ENCODE data around the gene TPRG1L.
"Not testable (repeated sequence)": the region's sequence is repeated elsewhere in the genome, so short reads cannot be mapped to it uniquely, and the experiment has no call there.

TPRG1L gene

DNA sequence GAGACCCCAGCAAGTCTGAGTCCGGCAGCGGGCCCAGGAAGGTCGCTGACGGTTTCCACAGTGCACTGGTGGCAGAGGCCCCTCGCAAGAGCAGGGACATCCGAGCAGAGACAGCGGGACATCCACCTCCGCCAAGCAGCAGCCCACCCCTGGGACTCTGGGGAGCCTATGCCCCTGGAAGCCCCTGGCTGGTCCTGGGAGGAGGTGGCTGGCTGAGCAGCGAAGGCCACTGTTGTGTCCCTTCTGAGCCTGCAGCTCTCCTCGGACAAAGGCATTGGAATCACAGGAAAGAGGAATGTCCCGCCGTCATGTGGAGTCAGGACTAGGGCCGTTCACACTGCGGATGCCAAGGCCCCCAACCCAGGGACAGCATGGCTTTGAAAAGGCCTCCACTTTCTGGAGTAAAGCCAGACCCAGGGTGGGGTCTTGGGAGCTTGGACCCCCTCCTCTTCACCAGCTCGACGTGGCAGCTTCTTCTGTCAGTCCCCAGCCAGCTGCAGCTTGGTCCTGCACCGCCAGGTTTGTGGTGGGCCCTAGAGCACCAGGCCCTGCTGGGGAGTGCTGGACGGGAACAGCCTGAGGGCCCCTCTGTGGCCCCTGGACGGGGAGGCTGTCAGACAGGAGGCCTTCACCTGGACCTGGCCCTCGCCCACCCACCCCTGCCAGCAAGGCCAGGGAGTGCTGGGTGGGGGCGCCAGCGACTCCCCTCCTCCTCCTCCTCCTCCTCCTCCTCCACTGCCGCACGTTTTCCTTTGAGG lies 14.9 kb upstream of the TPRG1L start:
- no peak for DNase-seq

DNA sequence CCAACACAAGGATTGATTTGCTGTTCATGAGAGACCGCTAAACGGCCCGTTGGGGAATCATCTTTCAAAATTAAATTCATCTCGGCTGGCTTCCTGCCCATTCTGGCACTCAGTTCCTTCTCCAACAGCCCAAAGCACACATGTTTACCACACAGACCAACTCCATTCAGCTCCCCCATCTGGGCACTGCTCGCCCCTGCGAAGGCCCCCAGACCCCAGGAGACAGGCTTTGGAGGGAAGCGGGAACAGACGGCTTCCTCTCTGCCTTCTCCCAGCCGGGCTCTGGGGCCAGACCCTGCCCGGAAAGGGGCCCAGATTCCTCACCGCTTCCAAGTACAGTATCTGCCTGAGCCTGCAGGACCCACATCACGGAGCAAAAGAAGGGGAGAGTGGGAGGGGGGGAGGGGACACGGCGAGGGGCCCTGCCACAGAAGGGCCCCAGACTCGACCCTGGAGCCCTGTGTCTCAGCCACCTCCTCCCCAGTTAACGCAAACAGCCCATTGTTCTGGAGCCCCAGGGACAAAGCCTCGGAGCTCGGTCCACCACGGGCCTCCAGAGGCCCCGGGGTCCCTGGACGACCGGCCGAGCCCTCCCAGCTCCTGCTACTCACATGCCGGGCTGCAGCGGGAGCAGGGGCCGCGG lies 14.2 kb upstream of the TPRG1L start:
- DNase-seq, result no peak

DNA sequence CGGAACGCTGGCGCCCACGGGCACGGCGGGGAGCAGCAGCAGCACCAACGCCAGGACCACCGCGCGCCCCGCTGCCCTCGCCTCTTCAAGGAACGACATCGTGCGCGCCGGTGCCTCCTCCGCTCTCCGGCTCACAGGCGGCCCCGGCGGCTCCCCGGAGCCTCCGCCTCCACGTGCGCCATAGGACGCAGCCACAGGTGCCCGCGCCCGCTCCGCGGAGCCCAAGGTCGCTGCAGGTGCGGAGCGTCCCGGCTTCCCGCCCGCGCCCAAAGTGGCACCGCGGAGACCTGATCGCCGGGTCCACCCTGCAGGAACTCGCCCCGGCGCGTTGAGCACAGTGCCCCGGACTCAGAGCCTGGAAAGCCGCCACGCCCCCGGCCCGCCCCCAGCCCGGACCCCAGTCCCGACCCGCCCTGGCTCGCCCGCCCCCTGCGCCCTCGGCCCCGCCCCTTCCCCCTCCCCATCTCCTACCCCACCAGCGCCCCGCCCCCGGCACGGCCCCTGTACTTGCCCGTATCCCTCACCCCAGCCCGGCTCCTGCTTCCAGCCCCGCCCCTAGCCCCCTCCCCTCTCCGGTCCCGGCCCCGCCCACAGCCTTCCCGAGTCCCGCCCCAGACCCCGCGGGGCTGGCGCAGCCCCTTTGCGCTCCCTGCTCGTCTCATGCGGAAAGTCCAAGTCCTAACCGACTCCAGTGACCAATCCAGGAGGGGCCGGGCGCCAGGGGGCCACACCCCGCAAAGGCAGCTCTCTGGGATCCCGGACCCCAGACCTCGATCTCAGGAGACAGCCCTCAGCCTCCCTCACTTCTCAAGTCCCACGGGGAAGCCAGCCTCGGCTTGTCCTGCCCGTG lies 13.4 kb upstream of the TPRG1L start, which contains the start of gene MEGF6:
MEGF6 (minus strand) TSS at position 339 of the 850 bp plus-strand sequence; CDS start at position 99, 240 bp downstream.
- DNase-seq, result no peak

DNA sequence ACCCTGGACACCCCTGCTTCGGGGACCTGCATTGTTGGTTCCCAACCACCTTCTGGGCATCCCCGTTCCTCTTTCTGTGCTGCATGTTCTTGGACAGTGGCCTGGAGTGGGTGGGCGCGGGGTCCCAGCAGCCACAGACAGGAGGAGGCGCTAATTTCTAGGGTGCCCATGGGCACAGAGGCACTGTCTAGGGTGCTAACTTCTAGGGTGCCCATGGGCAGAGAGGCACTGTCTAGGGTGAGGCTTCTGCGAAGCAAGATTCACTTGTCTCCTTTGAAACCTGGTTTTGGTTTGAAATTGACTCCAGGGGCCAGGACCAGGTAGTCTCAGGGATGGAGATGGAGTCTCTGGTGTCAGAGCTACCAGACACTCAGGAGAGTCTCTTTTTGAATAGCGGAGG lies 12.7 kb upstream of the TPRG1L start:
- no peak for DNase-seq

DNA sequence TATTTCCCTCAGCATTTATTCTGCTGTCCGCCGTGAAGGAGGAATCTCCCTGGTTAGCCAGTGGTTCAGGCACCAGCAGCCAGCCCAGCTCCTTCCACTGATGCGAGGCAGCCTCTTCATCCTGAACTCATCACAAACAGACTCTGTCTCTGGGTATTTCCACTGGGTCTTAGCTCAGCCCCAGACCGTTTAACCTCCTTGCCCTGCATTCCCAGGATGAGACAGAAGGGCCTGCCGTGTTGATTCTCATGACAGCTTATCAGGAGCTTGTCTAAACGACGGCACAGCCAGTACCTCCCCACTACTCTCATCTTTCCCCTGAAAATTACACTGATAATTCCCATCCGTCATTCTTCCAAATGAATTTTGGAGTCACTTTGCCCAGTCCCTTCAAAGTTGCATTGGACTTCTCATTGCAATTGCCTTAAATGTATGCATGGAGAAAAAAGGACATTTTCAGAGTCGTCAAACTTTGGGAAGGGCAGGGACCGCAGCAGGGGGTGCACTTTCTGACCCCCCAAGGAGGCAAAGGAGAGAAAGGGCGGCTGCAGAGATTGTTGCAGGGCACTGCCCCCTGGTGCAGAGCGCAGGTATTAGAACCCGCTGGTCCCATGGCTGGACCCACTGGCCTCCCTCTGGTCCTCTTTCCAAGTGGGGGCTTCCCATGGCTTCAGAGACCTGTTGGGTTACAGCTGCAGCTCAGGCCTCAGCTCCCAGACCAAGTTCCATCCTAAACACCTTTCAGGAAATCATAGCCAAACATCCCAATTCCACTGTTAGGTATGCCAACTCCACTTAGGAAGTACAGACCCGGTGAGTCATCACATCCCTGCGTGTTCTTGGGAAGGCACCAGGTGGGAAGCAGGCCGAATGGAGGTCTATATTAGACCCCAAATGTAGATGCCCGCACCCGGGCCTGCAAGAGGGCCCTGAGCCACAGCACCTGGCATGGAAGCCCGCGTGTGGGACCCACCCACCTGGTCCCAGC lies 9.8 kb upstream of the TPRG1L start:
- DNase-seq, result no peak

DNA sequence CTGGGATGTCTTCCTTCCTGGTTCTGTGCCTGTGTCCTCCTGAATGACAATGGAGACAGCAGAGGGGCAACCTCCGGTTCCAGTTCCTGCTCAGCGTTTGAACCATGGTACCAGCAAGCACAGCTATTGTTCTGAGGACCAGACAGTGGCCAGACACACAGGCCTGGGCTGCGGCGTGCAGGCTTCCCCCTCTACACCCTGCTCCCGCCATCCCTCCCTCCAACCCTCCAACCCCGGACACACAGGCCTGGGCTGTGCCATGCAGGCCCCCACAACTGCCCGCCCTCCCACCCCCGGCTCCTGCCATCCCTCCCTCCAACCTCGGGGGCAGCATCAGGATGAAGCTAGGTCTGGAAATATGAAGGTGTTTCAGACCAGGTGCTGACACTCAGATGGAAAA lies 8.0 kb upstream of the TPRG1L start:
- no peak for DNase-seq

DNA sequence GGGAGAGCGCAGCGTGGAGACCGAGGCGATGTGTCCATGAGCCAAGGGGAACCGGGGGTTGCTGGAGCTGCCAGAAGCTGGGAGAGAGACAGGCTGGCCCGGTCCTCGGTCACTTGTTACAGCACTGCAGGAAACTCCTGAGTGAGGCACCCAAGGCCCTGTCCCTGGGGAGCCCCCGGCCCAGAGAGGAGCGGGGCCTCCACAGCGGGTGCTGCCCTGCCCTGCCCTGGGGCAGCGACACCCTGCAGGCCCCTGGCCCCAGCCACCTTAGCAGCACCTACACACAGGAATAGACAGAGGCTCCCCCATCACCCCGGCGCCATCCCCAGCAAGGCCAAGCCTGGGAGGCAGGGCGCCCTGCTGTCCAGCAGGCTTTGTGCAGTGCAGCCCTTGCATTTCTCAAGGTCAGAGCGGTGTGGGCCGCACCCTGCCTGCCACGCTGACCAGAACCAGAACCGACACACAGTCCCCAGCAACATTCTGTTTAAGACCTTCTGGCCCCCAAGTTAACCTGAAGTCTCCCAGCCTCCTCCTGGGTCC lies 6.9 kb upstream of the TPRG1L start:
- DNase-seq, result no peak

DNA sequence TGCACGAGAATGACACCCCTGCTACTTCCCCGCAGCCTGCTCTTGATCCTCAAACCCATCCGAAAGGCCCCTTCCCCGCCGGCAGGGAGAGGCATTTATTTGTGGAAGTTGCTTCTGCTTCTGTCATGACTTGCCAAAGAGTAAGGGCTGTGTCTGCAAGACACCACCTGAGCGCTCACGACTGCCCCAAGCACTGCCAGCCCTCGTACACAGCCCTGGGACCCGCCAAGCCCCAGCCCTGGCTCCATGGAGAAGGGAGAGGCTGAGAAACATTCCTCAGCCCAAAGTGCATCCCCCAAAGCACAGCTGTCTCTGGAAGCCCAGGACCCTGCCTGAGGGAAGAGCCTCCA lies 6.3 kb upstream of the TPRG1L start:
- no peak for DNase-seq

DNA sequence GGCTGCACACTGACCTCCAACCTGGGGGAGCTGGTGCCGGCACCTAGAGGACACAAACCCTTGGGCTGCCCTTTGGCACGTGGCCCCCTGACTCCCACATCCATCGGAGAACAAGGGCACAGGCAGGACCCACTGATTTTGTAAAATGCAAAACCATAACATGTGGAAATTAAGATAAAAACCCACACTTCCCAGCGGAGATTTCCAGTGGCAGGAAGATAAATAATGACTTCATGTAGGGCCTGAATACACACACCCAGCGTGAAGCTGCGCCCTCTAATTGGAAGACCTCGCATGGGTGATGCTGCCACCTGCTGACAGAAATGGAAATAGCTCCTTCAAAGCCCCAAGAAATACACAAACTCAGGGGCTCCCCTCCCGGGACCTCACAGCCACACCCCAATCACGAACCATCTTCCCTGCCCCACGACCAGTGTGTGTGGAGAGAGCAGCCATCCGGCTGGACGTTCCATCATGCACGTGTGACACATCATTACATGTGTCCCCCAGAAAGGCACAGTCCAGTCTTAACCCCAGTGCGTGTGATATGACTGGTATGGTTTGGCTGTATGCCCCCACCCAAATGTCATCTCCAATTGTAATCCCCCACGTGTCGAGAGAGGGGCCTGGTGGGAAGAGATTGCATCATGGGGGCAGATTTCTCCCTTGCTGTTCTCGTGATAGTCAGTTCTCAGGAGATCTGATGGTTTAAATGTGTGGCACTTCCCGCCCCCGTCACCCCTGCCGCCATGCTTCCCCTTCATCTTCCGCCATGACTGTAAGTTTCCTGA lies 5.7 kb upstream of the TPRG1L start:
- DNase-seq, result peak; percentile 19

DNA sequence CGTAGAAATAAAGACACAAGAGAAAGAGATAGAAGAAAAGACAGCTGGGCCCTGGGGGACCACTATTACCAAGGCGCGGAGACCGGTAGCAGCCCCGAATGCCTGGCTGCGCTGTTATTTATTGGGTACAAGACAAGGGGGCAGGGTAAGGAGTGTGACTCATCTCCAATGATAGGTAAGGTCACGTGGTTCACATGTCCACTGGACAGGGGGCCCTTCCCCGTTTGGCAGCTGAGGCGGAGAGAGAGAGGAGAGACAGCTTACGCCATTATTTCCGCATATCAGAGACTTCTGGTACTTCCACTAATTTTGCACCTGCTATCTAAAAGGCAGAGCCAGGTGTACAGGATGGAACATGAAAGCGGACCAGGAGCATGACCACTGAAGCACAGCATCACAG lies 4.1 kb upstream of the TPRG1L start:
- no peak for DNase-seq

DNA sequence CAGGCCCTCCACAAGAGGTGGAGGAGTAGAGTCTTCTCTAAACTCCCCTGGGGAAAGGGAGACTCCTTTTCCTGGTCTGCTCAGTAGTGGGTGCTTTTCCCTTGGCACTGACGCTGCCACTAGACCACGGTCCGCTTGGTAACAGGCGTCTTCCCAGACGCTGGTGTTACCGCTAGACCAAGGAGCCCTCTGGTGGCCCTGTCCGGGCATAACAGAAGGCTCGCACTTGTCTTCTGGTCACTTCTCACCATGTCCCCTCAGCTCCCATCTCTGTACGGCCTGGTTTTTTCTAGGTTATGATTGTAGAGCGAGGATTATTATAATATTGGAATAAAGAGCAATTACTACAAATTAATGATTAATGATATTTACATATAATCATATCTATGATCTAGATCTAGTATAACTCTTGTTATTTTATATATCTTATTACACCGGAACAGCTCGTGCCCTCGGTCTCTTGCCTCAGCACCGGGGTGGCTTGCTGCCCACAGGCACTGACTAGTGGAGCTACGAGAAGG lies 3.6 kb upstream of the TPRG1L start:
- not testable (repeated sequence) for DNase-seq

DNA sequence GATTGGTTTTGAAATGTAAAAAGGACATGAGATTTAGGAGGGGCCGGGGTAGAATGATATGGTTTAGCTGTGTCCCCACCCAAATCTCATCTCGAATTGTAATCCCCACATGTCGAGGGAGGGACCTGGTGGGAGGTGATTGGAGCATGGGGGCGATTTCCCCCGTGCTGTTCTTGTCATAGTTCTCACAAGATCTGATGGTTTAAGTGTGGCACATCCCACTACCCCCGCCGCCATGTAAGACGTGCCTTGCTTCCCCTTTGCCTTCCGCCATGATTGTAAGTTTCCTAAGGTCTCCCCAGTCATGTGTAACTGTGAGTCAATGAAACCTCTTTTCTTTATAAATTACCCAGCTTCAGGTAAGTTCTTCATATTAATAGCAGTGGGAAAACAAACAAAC lies 2.7 kb upstream of the TPRG1L start:
- not testable (repeated sequence) for DNase-seq

DNA sequence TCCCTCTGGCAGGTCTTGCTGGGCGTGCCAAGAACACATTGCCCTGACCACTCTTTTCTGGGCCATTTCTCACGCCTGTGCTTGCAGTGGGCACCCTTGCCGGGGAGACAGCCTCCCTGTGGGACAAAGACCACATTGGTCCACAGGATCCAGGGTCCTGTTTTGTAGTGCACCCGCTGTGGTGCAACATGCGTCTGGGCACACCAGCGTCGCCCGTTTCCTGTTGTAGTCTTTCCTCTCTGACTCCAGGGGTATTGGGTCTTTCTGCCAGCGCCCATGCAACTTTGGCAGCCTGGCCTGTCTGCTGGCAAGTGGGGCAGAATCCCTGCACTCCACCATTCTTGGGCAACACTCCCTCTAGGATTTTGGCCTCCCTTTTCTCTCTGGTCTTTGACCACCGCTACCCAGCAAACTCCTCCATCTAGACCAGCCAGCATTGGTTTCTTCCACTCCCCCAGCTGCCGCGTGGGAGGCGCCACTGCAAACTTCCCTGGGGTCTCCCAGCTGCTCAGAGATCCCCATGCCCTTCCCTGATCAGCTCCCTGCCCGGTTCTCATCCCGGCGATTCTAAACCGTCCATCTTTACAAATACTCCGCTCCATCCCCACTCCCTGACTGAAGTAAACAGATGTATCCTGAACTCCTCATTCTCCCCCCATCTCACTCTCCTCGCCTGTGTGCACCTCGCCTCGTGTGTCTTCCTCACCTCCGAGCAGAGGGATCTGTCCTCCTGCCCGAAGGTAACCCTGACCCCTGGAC lies 1.2 kb upstream of the TPRG1L start:
- DNase-seq, result no peak

DNA sequence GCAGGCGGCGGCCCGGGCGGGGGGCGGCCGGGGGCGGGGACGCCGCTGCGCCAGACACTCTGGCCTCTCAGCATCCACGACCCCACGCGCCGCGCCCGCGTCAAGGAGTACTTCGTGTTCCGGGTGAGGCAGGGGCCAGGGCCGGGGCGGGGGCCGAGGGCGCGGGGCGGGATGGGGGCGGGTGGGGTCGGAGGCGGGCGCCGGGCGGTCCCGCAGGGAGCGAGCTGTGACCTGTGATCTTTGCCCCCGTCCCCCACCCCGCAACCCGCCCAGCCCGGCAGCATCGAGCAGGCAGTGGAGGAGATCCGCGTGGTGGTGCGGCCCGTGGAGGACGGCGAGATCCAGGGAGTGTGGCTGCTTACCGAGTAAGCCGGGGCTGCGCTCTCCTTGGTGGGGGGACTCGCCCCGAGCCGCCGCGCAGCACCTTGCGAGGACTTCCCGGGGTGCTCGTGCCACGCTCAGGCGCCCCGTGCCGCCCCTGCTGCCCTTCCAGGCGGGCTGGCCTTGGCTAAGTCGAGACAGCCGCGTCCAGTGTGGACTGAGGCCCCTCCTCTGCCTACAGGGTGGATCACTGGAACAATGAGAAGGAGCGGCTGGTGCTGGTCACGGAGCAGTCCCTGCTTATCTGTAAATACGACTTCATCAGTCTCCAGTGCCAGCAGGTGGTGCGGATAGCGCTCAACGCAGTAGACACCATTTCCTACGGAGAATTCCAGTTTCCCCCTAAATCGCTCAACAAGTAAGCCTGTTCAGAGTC lies 514 bp downstream of the TPRG1L start:
- no peak for DNase-seq

DNA sequence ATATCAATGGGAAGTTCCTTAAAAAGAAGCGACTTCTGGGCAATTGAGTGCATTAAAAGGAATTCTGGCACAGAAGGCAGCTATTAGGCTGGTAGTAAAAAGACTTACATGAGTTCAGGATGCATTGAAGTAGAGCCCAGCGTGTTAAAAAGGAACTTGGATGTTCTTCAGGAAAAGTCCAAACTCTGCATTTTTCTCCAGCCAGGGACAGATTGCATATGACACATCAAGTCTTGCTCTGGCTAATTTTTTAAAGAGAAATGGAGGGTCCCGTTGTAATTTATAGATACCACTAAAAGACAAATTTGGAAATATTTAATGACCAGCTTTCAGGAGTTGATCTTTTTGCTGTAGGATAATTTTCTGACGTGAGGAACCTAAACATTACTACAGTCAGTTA lies 1.2 kb downstream of the TPRG1L start:
- DNase-seq, result no peak

DNA sequence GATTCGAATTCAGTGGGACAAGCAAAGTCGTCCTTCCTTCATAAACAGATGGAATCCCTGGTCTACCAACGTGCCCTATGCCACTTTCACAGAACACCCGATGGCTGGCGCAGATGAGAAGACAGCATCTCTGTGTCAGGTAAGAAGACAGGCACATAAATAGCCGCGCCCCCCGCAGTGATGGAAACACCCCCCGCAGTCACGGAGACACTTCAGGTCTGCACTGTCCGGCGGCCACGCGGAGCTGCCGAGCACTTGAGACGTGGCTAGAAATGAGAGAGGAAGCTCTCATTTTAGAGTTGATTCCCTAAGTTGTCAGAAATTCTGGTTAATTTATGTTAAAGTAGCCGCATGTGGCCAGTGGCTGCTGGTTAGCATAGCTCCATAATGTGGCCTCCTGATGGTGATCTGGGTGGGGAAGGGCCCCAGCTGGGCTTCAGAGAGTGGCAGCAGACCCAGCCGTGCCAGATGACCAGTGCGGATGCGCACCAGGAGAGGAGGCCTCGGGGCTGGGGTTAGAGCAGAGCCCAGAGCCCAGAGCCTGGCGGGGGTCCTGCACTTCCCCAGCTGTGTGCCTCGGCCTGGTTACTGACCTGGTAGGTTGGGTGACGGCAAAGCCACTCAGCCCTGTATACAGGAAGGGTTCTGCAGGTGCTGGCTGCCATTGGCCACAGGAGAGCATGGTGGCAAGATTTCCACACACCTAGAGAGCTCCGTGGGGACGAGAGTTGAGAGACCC lies 2.9 kb downstream of the TPRG1L start:
- DNase-seq, result no peak

DNA sequence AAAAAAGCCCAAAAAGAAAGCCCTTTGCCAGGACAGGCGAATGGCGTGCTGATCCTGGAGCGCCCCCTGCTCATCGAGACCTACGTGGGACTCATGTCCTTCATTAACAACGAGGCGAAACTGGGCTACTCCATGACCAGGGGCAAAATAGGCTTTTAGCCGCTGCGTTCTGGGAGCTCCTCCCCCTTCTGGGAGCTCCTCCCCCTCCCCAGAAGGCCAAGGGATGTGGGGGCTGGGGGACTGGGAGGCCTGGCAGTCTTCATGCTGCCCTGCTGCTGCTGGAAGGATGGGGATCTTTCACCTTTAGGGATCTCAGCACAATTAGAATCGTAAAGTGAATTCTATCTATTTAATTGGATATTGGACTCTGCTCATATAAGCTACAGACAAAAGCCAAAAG lies 3.6 kb downstream of the TPRG1L start:
- DNase-seq, result no peak

DNA sequence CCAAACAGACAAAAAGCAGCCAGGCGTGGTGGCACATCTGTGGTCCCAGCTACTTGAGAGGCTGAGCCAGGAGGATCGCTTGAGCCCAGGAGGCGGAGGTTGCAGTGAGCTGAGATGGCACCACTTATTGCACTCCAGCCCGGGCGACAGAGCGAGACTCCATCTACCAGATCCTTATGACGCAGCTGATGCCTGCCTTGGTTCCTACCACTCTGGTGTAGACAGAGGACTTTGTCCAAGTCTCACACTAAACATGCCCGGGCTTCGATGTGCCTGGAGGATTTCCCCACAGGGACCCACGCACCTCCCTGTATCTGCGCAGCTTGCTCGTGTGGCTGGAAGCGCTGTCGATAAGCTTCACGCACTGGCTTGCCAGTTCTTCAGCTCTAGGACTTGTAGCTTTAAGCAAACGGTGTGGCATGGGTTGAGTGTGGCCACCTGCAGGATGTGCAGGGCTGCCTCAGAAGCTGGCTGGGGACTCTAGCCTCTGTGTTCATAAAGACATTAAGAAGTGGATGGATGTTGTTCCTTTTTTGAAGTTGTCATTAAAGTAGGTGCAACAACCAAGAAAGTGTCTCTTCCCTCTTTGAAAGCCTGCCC lies 4.8 kb downstream of the TPRG1L start:
- no peak for DNase-seq

All from NK-92 treated with Interleukin-12 subunit alpha and Interleukin-12 subunit beta, amount 100 ng/mL, for 24 hours (cell line).